HG03039 (cell line): Measurements from ENCODE around the gene CD209.
"Not testable (repeated sequence)": the region's sequence is repeated elsewhere in the genome, so short reads cannot be mapped to it uniquely, and the experiment has no call there.

ENCODE experiments used
- ATAC-seq: cut with Tn5 transposase; IDR thresholded peaks from one replicate; pipeline ENCODE4 v1.9.1; 2021; ENCODE audit warnings: mild to moderate bottlenecking, moderate library complexity; ENCODE audit not compliant: unreplicated experiment

CD209 gene, protein sequence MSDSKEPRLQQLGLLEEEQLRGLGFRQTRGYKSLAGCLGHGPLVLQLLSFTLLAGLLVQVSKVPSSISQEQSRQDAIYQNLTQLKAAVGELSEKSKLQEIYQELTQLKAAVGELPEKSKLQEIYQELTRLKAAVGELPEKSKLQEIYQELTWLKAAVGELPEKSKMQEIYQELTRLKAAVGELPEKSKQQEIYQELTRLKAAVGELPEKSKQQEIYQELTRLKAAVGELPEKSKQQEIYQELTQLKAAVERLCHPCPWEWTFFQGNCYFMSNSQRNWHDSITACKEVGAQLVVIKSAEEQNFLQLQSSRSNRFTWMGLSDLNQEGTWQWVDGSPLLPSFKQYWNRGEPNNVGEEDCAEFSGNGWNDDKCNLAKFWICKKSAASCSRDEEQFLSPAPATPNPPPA

GRCh38 chr19:7746903-7747884 is at the start of gene CD209:
TSS of gene CD209 (minus strand) at chr19:7747534. CDS start at chr19:7747511, 23 bp downstream.
- ATAC-seq: no peak

- ATAC-seq: no peak
These were observed 48.3 kb upstream of the CD209 start for GRCh38 chr19:7795555-7796161.

- no peak for ATAC-seq
These were observed 46.2 kb upstream of the CD209 start for GRCh38 chr19:7793493-7793892.

GRCh38 chr19:7792701-7793100 is 45.4 kb upstream of the CD209 start:
- ATAC-seq: not testable (repeated sequence)

DNA sequence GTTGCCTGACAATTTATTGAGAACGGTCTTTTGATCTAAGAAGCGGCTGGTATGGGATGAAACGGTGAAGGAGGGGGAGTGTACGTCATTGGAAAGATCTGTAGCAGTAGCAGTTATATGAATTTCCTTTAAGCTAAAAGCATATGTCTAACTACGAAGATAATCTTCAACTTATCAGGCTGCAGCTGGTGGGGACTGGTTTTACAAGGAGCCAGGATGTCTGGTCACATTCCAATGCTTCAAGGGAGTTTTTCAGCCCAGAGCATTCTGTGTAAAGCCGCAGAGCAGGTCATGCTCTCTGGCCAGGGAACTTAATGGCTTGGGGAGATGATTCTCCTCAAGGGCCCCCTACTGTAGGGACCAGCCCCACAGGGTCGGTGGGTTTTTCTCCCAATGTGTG is 44.9 kb upstream of the CD209 start:
- no peak for ATAC-seq

- ATAC-seq: no peak
These were observed 43.1 kb upstream of the CD209 start for GRCh38 chr19:7790416-7790815.

DNA sequence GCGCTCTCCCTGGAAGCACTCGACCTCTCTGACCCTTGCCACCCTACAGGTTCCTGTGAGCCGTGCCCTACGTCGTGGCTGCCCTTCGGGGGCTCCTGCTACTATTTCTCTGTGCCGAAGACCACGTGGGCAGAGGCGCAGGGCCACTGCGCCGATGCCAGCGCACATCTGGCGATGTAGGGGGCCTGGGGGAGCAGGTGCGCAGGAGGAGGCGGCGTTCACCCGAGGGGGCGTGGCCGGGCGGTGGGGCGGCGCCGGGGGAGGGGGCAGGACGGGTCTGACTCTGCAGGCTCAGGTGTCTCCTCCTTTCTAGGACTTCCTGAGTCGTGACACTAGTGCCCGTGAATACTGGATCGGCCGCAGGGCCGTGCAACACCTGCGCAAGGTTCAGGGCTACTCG is 42.1 kb upstream of the CD209 start:
- no peak for ATAC-seq

DNA sequence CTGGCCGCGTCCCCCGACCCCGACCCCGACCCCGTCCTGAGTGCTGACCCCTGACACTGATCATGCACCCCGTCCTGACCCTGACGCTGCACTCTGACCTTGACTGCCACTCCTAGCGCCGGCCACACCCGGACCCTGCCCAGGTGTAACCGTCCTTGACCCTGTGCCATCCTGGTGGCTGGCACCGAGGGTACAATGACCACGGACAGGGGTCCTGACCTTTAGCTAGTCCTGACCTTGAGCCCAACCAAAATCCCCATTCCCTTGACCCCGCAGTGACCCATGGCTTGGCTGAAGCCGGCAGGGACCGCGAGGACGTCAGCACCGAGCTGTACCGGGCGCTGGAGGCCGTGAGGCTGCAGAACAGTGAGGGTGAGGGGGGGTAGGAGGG is 41.6 kb upstream of the CD209 start:
- no peak for ATAC-seq

- no peak for ATAC-seq
These were observed 41.0 kb upstream of the CD209 start for GRCh38 chr19:7788178-7788932.

DNA sequence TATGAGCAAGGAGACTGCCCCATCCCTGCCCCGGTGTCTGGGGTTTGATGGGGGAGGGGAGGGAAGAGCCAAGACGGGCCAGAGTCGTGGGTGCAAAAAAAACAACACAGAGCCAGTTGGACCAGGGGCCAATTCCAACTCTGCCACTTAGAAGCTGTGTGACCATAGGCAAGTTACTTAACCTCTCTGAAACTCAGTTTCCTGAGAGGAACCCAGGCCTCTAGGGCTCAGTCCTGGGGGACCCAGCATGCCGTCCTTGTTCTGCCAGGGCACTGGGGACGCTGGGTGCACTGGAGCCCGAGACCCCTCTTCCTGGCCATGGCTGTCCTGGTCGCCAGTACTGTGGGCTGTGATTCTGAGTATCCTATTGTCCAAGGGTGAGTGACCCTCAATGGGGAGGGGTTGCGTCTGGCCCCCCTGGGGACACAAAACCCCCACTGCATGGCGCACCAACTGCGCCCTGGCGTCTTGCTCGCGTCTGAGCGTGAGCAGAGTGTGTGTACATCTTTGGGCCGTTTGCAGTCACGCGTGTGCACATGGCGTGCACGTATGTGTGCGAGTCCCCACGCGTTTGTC is 40.4 kb upstream of the CD209 start:
- ATAC-seq: no peak

GRCh38 chr19:7787141-7787540 is 39.8 kb upstream of the CD209 start:
- no peak for ATAC-seq

GRCh38 chr19:7784856-7785255 is 37.5 kb upstream of the CD209 start:
- no peak for ATAC-seq

DNA sequence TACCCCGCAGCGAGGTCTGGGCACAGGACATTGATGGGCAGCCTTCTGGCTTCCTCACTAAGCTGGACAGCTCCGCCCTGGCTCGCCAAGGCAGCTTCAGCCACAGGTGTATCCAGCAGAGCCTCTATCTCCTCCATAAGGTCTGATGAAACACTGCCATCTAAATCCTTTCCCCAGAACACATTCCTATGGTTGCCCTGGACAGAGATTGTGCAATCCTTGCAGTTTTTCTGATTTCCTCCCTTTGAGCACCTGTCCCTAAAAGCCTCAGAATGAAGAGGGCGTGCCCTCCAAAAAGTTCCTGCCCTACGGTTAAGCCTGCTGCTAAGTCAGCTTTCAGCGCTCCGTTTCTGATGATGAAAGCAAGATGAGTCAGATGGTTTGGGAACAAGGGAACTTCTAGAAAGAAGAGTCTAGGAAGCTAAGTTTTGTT is 36.7 kb upstream of the CD209 start:
- no peak for ATAC-seq

GRCh38 chr19:7781157-7781556 is 33.8 kb upstream of the CD209 start:
- no peak for ATAC-seq

GRCh38 chr19:7779631-7780486 is 32.5 kb upstream of the CD209 start:
- ATAC-seq: no peak

- no peak for ATAC-seq
These were observed 30.7 kb upstream of the CD209 start for GRCh38 chr19:7778081-7778480.

DNA sequence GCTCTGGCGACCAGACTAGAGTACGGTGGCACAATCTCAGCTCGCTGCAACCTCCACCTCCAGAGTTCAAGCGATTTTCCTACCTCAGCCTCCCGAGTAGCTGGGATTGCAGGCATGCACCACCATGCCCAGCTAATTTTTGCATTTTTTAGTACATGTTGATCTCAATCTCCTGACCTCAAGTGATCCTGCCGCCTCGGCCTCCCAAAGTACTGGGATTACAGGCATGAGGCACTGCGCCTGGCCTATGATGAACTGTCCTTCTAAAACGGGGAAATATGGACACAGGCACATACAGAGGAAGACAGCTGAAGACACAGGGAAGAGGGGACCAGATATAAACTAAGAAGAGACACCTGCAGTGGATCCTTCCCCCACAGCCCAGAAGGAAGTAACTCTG is 28.4 kb upstream of the CD209 start:
- ATAC-seq: no peak

DNA sequence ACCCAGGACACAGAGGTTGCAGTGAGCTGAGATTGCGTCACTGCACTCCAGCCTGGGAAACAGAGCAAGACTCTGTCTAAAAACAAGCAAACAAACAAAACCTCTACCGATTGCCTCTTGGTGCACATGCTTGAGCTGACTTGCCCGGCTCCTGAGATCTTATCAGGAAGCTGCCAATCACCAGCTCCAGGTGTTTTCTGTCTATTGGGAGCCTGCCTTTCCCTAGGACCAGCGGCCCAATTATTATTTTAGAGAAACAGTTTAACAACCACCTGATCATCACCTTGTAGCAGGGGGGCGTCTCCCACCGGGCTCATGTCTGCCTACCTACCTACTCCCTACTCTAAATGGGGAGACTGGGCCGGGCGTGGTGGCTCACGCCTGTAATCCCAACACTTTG is 26.5 kb upstream of the CD209 start:
- no peak for ATAC-seq

GRCh38 chr19:7772752-7773291 is 25.5 kb upstream of the CD209 start:
- no peak for ATAC-seq
